Activated naive CD4-positive, alpha-beta T cell treated with anti-CD3 and anti-CD28 coated beads for 36 hours (primary cell): ENCODE measurements around the gene SLC38A6. TPM values are rescaled to one million over a fixed set of nuclear protein-coding genes. Genes with fewer than 3 reads are reported as not detected.
"Not testable (repeated sequence)": the region's sequence is repeated elsewhere in the genome, so short reads cannot be mapped to it uniquely, and the experiment has no call there.

Source experiments
- CTCF ChIA-PET: fragments of 350-600 bp; sonication (Branson Sonifier 250); formaldehyde crosslinking; loops from one replicate; lab custom pipeline; 2021; ENCODE audit warnings: antibody characterized with exemption; lab: Charles Lee
- DNase-seq: peaks from one replicate; pipeline ENCODE4 v3.0.0-alpha.2; 2020
- H3K27ac Mint-ChIP-seq: one replicate; pipeline ENCODE4 v1.8.0; 2021; ENCODE audit warnings: mild to moderate bottlenecking, mixed read lengths
- H3K27me3 Mint-ChIP-seq: one replicate; pipeline ENCODE4 v1.8.0; 2021; ENCODE audit warnings: low read depth, mixed read lengths
- H3K36me3 Mint-ChIP-seq: one replicate; pipeline ENCODE4 v1.8.0; 2021; ENCODE audit warnings: low read depth, mixed read lengths
- H3K4me1 Mint-ChIP-seq: one replicate; pipeline ENCODE4 v1.8.0; 2021; ENCODE audit warnings: low read depth, mixed read lengths
- H3K4me3 Mint-ChIP-seq: one replicate; pipeline ENCODE4 v1.8.0; 2021; ENCODE audit warnings: mild to moderate bottlenecking, moderate library complexity, mixed read lengths
- H3K9me3 Mint-ChIP-seq: one replicate; pipeline ENCODE4 v1.8.0; 2021; ENCODE audit warnings: mixed read lengths
- intact Hi-C: fragments of 100-400 bp; cut with micrococcal nuclease; formaldehyde crosslinking; loops from one replicate; pipeline ENCODE4 v1.15.1; 2023
- total RNA-seq, 2 experiments: library from RNA; stranded (reverse); gene quantifications; one replicate each; pipeline ENCODE4 v1.2.3, GENCODE V29; 2021

Gene SLC38A6
- total RNA-seq, 2 experiments from 2014 or later = 4.1 to 4.3 TPM

- H3K4me3 Mint-ChIP-seq = not testable (repeated sequence)
- intact Hi-C loops = loop anchor here (2.0 kb wide), 1 partner anchor 304 kb away; no protein-coding TSS in a partner anchor
These were observed 91.4 kb downstream of the SLC38A6 start for GRCh38 chr14:61072442-61072841.

GRCh38 chr14:61074852-61075251 is 93.8 kb downstream of the SLC38A6 start:
- intact Hi-C loops = no loop called here

More at GRCh38 chr14:61072442-61072841, 91.4 kb downstream of the SLC38A6 start:
- not testable (repeated sequence) for H3K27me3 Mint-ChIP-seq, H3K4me1 Mint-ChIP-seq, H3K27ac Mint-ChIP-seq, DNase-seq, H3K36me3 Mint-ChIP-seq, H3K9me3 Mint-ChIP-seq
- CTCF ChIA-PET = interaction anchor here (0.7 kb wide), 1 partner anchor 400 kb away, joined by 3 read pairs; no protein-coding TSS in a partner anchor

GRCh38 chr14:61076556-61076955 is 95.5 kb downstream of the SLC38A6 start:
- no peaks in the 10 kb centered on the region for H3K4me1 Mint-ChIP-seq
- no peak overlapping the region for H3K27ac Mint-ChIP-seq
- CTCF ChIA-PET = interaction anchor here (0.6 kb wide), 1 partner anchor 101 kb away, joined by 3 read pairs; no protein-coding TSS in a partner anchor
- H3K36me3 Mint-ChIP-seq = no peaks in the 10 kb centered on the region
- no peak overlapping the region for H3K4me3 Mint-ChIP-seq
- no peaks in the 10 kb centered on the region for H3K27me3 Mint-ChIP-seq
- intact Hi-C loops = no loop called here
- H3K9me3 Mint-ChIP-seq = no peaks in the 10 kb centered on the region
- DNase-seq = no peak

More at GRCh38 chr14:61074852-61075251, 93.8 kb downstream of the SLC38A6 start:
- H3K27me3 Mint-ChIP-seq = no peaks in the 10 kb centered on the region
- H3K4me3 Mint-ChIP-seq = no peak overlapping the region
- no peak for DNase-seq
- no peaks in the 10 kb centered on the region for H3K36me3 Mint-ChIP-seq
- H3K27ac Mint-ChIP-seq = no peak overlapping the region
- CTCF ChIA-PET = no interaction called here
- no peaks in the 10 kb centered on the region for H3K9me3 Mint-ChIP-seq
- no peaks in the 10 kb centered on the region for H3K4me1 Mint-ChIP-seq

GRCh38 chr14:61077437-61077836 is 96.4 kb downstream of the SLC38A6 start:
- H3K4me3 Mint-ChIP-seq = no peak overlapping the region
- H3K9me3 Mint-ChIP-seq = no peaks in the 10 kb centered on the region
- no peaks in the 10 kb centered on the region for H3K4me1 Mint-ChIP-seq
- no peak for DNase-seq
- H3K27me3 Mint-ChIP-seq = no peaks in the 10 kb centered on the region
- H3K36me3 Mint-ChIP-seq = peaks cover under 1% of the 10 kb centered on the region
- no peak overlapping the region for H3K27ac Mint-ChIP-seq
- CTCF ChIA-PET = interaction anchor here (0.7 kb wide), 1 partner anchor 253 kb away, joined by 3 read pairs; no protein-coding TSS in a partner anchor
- intact Hi-C loops = no loop called here

GRCh38 chr14:61077951-61078720 is 97.1 kb downstream of the SLC38A6 start:
- no peak overlapping the region for H3K27ac Mint-ChIP-seq
- no peaks in the 10 kb centered on the region for H3K27me3 Mint-ChIP-seq
- CTCF ChIA-PET = interaction anchor here (0.7 kb wide), 1 partner anchor 254 kb away, joined by 3 read pairs; no protein-coding TSS in a partner anchor
- DNase-seq = no peak
- H3K9me3 Mint-ChIP-seq = no peaks in the 10 kb centered on the region
- intact Hi-C loops = no loop called here
- H3K4me3 Mint-ChIP-seq = no peak overlapping the region
- no peaks in the 10 kb centered on the region for H3K4me1 Mint-ChIP-seq
- H3K36me3 Mint-ChIP-seq = peaks cover 3% of the 10 kb centered on the region

- DNase-seq = no peak
- no peak overlapping the region for H3K4me3 Mint-ChIP-seq
- intact Hi-C loops = no loop called here
- no peak overlapping the region for H3K27ac Mint-ChIP-seq
- CTCF ChIA-PET = no interaction called here
- H3K9me3 Mint-ChIP-seq = peaks cover 2% of the 10 kb centered on the region
- H3K36me3 Mint-ChIP-seq = peaks cover 15% of the 10 kb centered on the region
- H3K27me3 Mint-ChIP-seq = no peaks in the 10 kb centered on the region
- no peaks in the 10 kb centered on the region for H3K4me1 Mint-ChIP-seq
These were observed 99.6 kb downstream of the SLC38A6 start for GRCh38 chr14:61080591-61081010.

- no peak for DNase-seq
- Mint-ChIP-seq H3K4me3 (no peak overlapping the region), H3K36me3 (peaks cover 13% of the 10 kb centered on the region), H3K27me3 (no peaks in the 10 kb centered on the region), H3K9me3 (peaks cover 5% of the 10 kb centered on the region), H3K4me1 (peaks cover 4% of the 10 kb centered on the region), H3K27ac (no peak overlapping the region)
- intact Hi-C loops = no loop called here
- CTCF ChIA-PET = no interaction called here
These were observed 107.0 kb downstream of the SLC38A6 start for GRCh38 chr14:61088081-61088480.

- CTCF ChIA-PET = no interaction called here
- Mint-ChIP-seq H3K4me1 (peaks cover 4% of the 10 kb centered on the region), H3K27ac (no peak overlapping the region), H3K9me3 (peaks cover 5% of the 10 kb centered on the region), H3K27me3 (no peaks in the 10 kb centered on the region), H3K4me3 (no peak overlapping the region), H3K36me3 (peaks cover 11% of the 10 kb centered on the region)
- intact Hi-C loops = no loop called here
- DNase-seq = no peak
These were observed 108.2 kb downstream of the SLC38A6 start for GRCh38 chr14:61089126-61089750.

- H3K27ac Mint-ChIP-seq = no peak overlapping the region
- peak; percentile 11 for DNase-seq
These were observed 109.6 kb downstream of the SLC38A6 start for GRCh38 chr14:61090432-61091216.

GRCh38 chr14:61091657-61092273 is 110.7 kb downstream of the SLC38A6 start:
- DNase-seq = no peak
- Mint-ChIP-seq H3K36me3 (peaks cover 5% of the 10 kb centered on the region), H3K27ac (no peak overlapping the region), H3K4me1 (peaks cover 4% of the 10 kb centered on the region), H3K4me3 (no peak overlapping the region), H3K9me3 (peaks cover 6% of the 10 kb centered on the region), H3K27me3 (no peaks in the 10 kb centered on the region)
- intact Hi-C loops = no loop called here
- CTCF ChIA-PET = no interaction called here

More at GRCh38 chr14:61090432-61091216, 109.6 kb downstream of the SLC38A6 start:
- H3K4me1 Mint-ChIP-seq = peaks cover 4% of the 10 kb centered on the region
- CTCF ChIA-PET = no interaction called here
- H3K4me3 Mint-ChIP-seq = no peak overlapping the region
- peaks cover 3% of the 10 kb centered on the region for H3K36me3 Mint-ChIP-seq
- H3K9me3 Mint-ChIP-seq = peaks cover 4% of the 10 kb centered on the region
- no peaks in the 10 kb centered on the region for H3K27me3 Mint-ChIP-seq
- intact Hi-C loops = no loop called here

GRCh38 chr14:61098096-61098495 is 117.1 kb downstream of the SLC38A6 start:
- CTCF ChIA-PET = interaction anchor here (0.6 kb wide), 1 partner anchor 238 kb away, joined by 3 read pairs; no protein-coding TSS in a partner anchor
- Mint-ChIP-seq H3K4me1 (peaks cover 18% of the 10 kb centered on the region), H3K9me3 (peaks cover 11% of the 10 kb centered on the region), H3K36me3 (peaks cover 11% of the 10 kb centered on the region)
- H3K4me3 Mint-ChIP-seq, H3K27me3 Mint-ChIP-seq, DNase-seq, intact Hi-C loops, H3K27ac Mint-ChIP-seq: not testable (repeated sequence)
